ENCODE results near the gene MMRN2. TPM values are rescaled to one million over a fixed set of nuclear protein-coding genes. Genes with fewer than 3 reads are reported as not detected.
"Not testable (repeated sequence)": the region's sequence is repeated elsewhere in the genome, so short reads cannot be mapped to it uniquely, and the experiment has no call there.

MMRN2 gene
- total and polyA plus RNA-seq, 2 experiments from 2014 or later: 7.3 to 7.9 TPM

DNA sequence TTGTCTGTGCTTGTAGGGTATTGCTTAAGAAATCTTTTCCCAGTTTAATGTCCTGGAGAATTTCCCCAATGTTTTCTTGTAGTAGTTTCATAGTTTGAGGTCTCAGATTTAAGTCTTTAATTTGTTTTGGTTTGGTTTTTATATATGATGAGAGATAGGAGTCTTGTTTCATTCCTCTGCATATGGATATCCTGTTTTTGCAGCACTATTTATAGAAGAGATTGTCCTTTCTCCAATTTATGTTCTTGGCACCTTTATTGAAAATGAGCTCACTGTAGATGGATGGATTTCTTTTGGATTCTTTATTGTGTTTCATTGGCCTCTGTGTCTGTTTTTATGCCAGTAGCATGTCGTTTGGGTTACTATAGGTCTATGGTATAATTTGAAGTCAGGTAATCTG is 31.1 kb upstream of the MMRN2 start:
- Histone ChIP-seq H3K4me1 (ENCODE audit: low read depth) (no peaks in the 10 kb centered on the region), H3K9me3 (ENCODE audit: low read depth) (no peaks in the 10 kb centered on the region), H3K27ac (no peak overlapping the region), H3K4me3 (no peak overlapping the region), H3K27me3 (no peaks in the 10 kb centered on the region), H3K36me3 (no peaks in the 10 kb centered on the region)
- DNase-seq (ENCODE audit: low read depth in 1 of 2, low spot score in 1 of 2): no peak
- TF ChIP-seq, protein P1, sequence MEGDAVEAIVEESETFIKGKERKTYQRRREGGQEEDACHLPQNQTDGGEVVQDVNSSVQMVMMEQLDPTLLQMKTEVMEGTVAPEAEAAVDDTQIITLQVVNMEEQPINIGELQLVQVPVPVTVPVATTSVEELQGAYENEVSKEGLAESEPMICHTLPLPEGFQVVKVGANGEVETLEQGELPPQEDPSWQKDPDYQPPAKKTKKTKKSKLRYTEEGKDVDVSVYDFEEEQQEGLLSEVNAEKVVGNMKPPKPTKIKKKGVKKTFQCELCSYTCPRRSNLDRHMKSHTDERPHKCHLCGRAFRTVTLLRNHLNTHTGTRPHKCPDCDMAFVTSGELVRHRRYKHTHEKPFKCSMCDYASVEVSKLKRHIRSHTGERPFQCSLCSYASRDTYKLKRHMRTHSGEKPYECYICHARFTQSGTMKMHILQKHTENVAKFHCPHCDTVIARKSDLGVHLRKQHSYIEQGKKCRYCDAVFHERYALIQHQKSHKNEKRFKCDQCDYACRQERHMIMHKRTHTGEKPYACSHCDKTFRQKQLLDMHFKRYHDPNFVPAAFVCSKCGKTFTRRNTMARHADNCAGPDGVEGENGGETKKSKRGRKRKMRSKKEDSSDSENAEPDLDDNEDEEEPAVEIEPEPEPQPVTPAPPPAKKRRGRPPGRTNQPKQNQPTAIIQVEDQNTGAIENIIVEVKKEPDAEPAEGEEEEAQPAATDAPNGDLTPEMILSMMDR (IDR thresholded peaks at IDR 0.05; ENCODE audit: low read depth, low read length): no peak

DNA sequence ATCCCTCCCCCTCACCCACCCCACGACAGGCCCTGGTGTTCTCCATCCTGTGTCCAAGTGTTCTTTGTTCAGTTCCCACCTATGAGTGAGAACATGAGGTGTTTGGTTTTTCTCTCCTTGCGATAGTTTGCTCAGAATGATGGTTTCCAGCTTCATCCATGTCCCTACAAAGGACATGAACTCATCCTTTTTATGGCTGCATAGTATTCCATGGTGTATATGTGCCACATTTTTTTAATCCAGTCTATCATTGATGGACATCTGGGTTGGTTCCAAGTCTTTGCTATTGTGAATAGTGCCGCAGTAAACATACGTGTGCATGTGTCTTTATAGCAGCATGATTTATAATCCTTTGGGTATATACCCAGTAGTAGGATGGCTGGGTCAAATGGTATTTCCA is 27.1 kb upstream of the MMRN2 start:
- H3K36me3 ChIP-seq; DNase-seq (ENCODE audit: low read depth in 1 of 2, low spot score in 1 of 2); H3K4me3 ChIP-seq; H3K9me3 ChIP-seq (ENCODE audit: low read depth); H3K27ac ChIP-seq; H3K27me3 ChIP-seq: not testable (repeated sequence)
- H3K4me1 ChIP-seq (ENCODE audit: low read depth): peaks cover 16% of the 10 kb centered on the region

DNA sequence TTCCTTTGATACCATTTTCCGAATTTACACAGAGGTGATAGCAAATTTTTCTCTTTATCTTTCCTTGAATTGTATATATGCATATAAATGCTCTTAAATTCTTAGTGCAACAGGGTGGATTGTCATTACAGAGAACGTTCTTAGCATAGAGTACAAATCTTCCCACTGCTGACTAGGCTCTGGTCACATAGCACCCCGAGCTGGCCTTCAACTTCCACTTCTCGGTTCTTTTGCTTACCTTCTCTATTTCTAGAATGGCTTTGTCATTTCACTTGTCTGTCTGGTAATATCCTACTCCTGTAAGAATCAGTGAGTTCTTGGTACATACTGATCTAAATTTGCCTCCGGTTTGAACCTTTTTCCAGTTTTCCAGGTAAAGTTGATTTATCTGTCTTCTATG is 24.3 kb upstream of the MMRN2 start:
- DNase-seq (ENCODE audit: low read depth in 1 of 2, low spot score in 1 of 2): no peak
- H3K9me3 ChIP-seq (ENCODE audit: low read depth): no peaks in the 10 kb centered on the region
- TF ChIP-seq, protein P1 (IDR thresholded peaks at IDR 0.05; ENCODE audit: low read depth, low read length): no peak
- no peak overlapping the region for H3K4me3 ChIP-seq
- H3K4me1 ChIP-seq (ENCODE audit: low read depth): peaks cover 16% of the 10 kb centered on the region
- no peaks in the 10 kb centered on the region for H3K36me3 ChIP-seq
- H3K27me3 ChIP-seq: no peaks in the 10 kb centered on the region
- H3K27ac ChIP-seq: no peak overlapping the region

DNA sequence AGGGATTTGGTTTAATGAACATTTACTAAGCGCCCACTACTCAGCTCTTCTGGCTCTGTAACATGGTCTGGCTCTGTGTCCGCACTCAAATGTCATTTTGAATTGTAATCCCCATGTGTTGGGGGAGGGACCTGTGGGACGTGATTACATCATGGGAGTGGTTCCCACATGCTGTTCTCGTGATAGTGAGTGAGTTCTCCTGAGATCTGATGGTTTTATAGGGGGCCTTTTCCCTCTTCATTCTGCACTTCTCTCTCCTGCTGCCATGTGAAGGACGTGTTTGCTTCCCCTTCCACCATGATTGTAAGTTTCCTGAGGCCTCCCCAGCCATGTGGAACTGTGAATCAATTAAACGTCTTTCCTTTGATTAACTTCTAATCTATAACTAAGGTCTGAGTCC is 23.6 kb upstream of the MMRN2 start:
- H3K9me3 ChIP-seq (ENCODE audit: low read depth); H3K4me3 ChIP-seq; H3K36me3 ChIP-seq; DNase-seq (ENCODE audit: low read depth in 1 of 2, low spot score in 1 of 2); H3K27me3 ChIP-seq: not testable (repeated sequence)
- Histone ChIP-seq H3K27ac (peak overlapping the region; percentile 76), H3K4me1 (ENCODE audit: low read depth) (peaks cover 16% of the 10 kb centered on the region)

- DNase-seq (ENCODE audit: low read depth in 1 of 2, low spot score in 1 of 2): peak; percentile 30 to 68
- peak overlapping the region; percentile 76 for H3K27ac ChIP-seq
- TF ChIP-seq, protein P1 (IDR thresholded peaks at IDR 0.05; ENCODE audit: low read depth, low read length): no peak
Observed at GRCh38 chr10:86979977-86980448, 22.6 kb upstream of the MMRN2 start.

DNA sequence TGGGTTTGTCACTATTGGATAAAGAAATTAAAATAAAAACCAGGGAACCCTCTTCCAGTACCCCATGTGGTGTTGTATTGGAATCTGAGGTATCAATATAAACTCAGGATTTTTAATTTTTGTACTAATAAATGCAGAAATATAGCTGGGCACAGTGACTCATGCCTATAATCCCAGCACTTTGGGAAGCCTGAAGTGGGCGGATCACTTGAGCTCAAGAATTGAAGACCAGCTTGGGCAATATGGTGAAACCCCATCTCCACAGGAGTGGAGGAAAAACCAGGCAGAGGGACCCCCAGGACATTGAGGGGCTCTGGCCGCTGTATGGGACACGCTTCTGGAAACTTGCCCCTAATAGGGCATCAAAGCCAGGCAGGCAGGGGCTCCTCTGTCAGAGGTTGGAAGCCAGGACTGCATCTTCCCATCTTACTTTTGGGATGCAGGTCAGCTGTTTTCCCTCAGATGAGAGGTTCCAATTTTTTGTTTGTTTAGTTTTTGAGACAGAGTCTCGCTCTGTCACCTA is 21.9 kb upstream of the MMRN2 start:
- Histone ChIP-seq H3K4me3 (no peak overlapping the region), H3K36me3 (no peaks in the 10 kb centered on the region), H3K4me1 (ENCODE audit: low read depth) (peaks cover 16% of the 10 kb centered on the region), H3K27ac (peak overlapping the region; percentile 76), H3K27me3 (no peaks in the 10 kb centered on the region), H3K9me3 (ENCODE audit: low read depth) (no peaks in the 10 kb centered on the region)
- no peak for DNase-seq (ENCODE audit: low read depth in 1 of 2, low spot score in 1 of 2)
- TF ChIP-seq, protein P1 (IDR thresholded peaks at IDR 0.05; ENCODE audit: low read depth, low read length): no peak

More at GRCh38 chr10:86979977-86980448, 22.6 kb upstream of the MMRN2 start:
- Histone ChIP-seq H3K36me3 (no peaks in the 10 kb centered on the region), H3K4me3 (no peak overlapping the region), H3K27me3 (no peaks in the 10 kb centered on the region), H3K9me3 (ENCODE audit: low read depth) (no peaks in the 10 kb centered on the region), H3K4me1 (ENCODE audit: low read depth) (peaks cover 16% of the 10 kb centered on the region)

DNA sequence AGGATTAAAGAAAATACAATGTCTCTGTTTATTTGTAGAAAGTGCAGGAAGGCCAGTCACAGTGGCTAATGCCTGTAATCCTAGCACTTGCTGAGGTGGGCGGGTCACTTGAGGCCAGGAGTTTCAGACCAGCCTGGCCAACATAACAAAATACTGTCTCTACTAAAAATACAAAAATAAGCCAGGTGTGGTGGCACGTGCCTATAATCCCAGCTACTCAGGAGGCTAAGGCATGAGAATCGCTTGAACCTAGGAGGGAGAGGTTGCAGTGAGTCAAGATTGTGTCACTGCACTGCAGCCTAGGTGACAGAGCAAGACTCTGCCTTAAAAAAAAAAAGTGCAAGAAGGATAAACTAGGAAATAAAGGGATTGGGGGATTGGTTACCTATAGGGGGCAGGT is 21.0 kb upstream of the MMRN2 start:
- not testable (repeated sequence) for H3K27me3 ChIP-seq; H3K36me3 ChIP-seq; H3K27ac ChIP-seq; H3K9me3 ChIP-seq (ENCODE audit: low read depth); H3K4me3 ChIP-seq; DNase-seq (ENCODE audit: low read depth in 1 of 2, low spot score in 1 of 2)
- peaks cover 16% of the 10 kb centered on the region for H3K4me1 ChIP-seq (ENCODE audit: low read depth)

Measured in cardiac muscle cell (in vitro differentiated cells and primary cell).